Mammary epithelial cell (primary cell): ENCODE results near the gene KDM5D.

Experiments
- EZH2 ChIP-seq: IDR thresholded peaks from 2 replicates; pipeline ENCODE4 v1.6.1; 2012; ENCODE audit warnings: low read length, inconsistent platforms, borderline replicate concordance
- TF ChIP-seq, protein P1 (sequence below), 2 donors: IDR thresholded peaks in 1 of 2; conservative IDR thresholded peaks in 1 of 2; 2 replicates each; pipeline ENCODE4 v1.5.1; 2011 to 2012; ENCODE audit warnings: inconsistent platforms in 2 of 2, low read length in 2 of 2, mild to moderate bottlenecking in 2 of 2, control low read depth in 1 of 2, low read depth in 1 of 2; ENCODE audit not compliant: insufficient read depth in 1 of 2; ENCODE audit errors: extremely low read depth in 1 of 2

DNA sequence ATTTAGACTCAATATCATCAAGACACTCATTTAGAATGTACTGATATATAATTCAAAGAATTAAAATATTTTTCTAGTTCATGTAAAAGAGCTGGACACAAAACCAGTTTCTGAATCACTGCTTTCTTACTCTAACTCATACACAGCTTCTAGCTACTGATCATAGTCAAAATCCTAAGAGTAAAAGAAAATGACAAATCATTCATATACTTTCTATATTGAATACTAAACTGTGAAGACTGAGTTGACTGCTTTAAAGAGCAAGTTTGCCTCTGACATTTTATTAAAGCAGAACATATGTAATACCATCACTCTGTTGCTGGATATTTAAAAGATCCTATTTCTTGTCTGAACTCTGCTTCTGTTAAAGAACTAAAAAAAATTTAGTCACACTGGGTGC lies 2.4 kb downstream of the KDM5D start:
- TF ChIP-seq, protein P1, sequence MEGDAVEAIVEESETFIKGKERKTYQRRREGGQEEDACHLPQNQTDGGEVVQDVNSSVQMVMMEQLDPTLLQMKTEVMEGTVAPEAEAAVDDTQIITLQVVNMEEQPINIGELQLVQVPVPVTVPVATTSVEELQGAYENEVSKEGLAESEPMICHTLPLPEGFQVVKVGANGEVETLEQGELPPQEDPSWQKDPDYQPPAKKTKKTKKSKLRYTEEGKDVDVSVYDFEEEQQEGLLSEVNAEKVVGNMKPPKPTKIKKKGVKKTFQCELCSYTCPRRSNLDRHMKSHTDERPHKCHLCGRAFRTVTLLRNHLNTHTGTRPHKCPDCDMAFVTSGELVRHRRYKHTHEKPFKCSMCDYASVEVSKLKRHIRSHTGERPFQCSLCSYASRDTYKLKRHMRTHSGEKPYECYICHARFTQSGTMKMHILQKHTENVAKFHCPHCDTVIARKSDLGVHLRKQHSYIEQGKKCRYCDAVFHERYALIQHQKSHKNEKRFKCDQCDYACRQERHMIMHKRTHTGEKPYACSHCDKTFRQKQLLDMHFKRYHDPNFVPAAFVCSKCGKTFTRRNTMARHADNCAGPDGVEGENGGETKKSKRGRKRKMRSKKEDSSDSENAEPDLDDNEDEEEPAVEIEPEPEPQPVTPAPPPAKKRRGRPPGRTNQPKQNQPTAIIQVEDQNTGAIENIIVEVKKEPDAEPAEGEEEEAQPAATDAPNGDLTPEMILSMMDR (conservative IDR thresholded peaks at IDR 0.05 in 1 of 2, IDR thresholded peaks at IDR 0.05 in 1 of 2; ENCODE audit: extremely low read depth in 1 of 2, insufficient read depth in 1 of 2, low read depth in 1 of 2, low read length in 2 of 2) = no peak
- no peak for TF ChIP-seq EZH2
